ENCODE results near the gene PRDX4. TPM values are rescaled to one million over a fixed set of nuclear protein-coding genes. Genes with fewer than 3 reads are reported as not detected.
A peak's percentile ranks its signal among the peaks of the same experiment; 100 is the strongest.

The PRDX4 gene
- 130 and 133 TPM in 2 replicates for total RNA-seq (2021; fragmentation: NEBNext Ultra II Directional; extraction: Animal tissue kit (Norgen Biotek cat#: 25700))
- polyA plus RNA-seq (2011; rRNA removed) = 109 and 130 TPM in 2 replicates
- polyA plus RNA-seq (2011; cell fraction: cytosol; rRNA removed) = 117 TPM
- 57.4 TPM for polyA plus RNA-seq (2011; cell fraction: nucleus; rRNA removed)
- polyA plus RNA-seq (2012, experiment 1 of 2) = 133 to 175 TPM (median 146 TPM) in 4 replicates
- polyA plus RNA-seq (2012, experiment 2 of 2) = 352 TPM
- 243 TPM for polyA plus RNA-seq (2013, experiment 1 of 2)
- 283 TPM for polyA plus RNA-seq (2013, experiment 2 of 2)
- polyA minus RNA-seq (2011; rRNA and poly(A)+ RNA removed) = 39.9 and 94.3 TPM in 2 replicates
- 44.6 TPM for polyA minus RNA-seq (2011; cell fraction: cytosol; rRNA and poly(A)+ RNA removed)
- 28.3 TPM for polyA minus RNA-seq (2011; cell fraction: nucleus; rRNA and poly(A)+ RNA removed)
- long read RNA-seq, experiment 1, transcript PRDX4-202 (7 exons, 1,005 nt) = major isoform, 136 of 198 reads
- long read RNA-seq, experiment 1, partial matches to known transcripts = 23 of 198 reads
- long read RNA-seq, experiment 1, other reads (novel, unspliced or antisense) = 39 of 198 reads
- long read RNA-seq, experiment 2, transcript PRDX4-202 (7 exons, 1,005 nt) = major isoform, 313 of 318 reads
- long read RNA-seq, experiment 2, partial matches to known transcripts = 2 of 318 reads
- long read RNA-seq, experiment 2, other reads (novel, unspliced or antisense) = 3 of 318 reads

GRCh38 chrX:23667239-23668177, at the start of gene PRDX4:
PRDX4 (plus strand) TSS chrX:23667493; CDS start chrX:23667571, 78 bp downstream.
- no peaks in the 10 kb centered on the region for H3K27me3 ChIP-seq (replicated peaks in 1 of 4; ENCODE audit: control insufficient read depth in 3 of 4, extremely low read depth in 1 of 4, insufficient read depth in 3 of 4, low read length in 3 of 4)
- no peak within 1 kb of the TSS for H3K14ac ChIP-seq (ENCODE audit: insufficient read length)
- no peak within 1 kb of the TSS for H2BK12ac ChIP-seq (ENCODE audit: low read depth, low read length)
- H3K4me3 ChIP-seq (ENCODE audit: extremely low read depth in 1 of 4, insufficient read depth in 2 of 4, low read depth in 3 of 4, low read length in 4 of 4) = peak within 1 kb of the TSS; percentile 47 to 79 (median 66)
- DNase-seq (ENCODE audit: low read depth in 1 of 2, low spot score in 2 of 2) (peak; percentile 31 to 78), FAIRE-seq (no peak)
- peak within 1 kb of the TSS; percentile 69 for H3K56ac ChIP-seq (replicated peaks; ENCODE audit: insufficient read length, low read depth, low read length)
- H3K18ac ChIP-seq (ENCODE audit: extremely low read depth, low read length) = peak within 1 kb of the TSS; percentile 48
- H2BK20ac ChIP-seq (ENCODE audit: low read length) = no peak within 1 kb of the TSS
- no peaks in the 10 kb centered on the region for H3K9me3 ChIP-seq (ENCODE audit: insufficient read depth in 2 of 2, low read depth in 1 of 2, low read length in 1 of 2)
- peaks cover 0 to 6% (median 3%) of the 10 kb centered on the region in 4 experiments; a peak in 3 of 8 replicates for H3K36me3 ChIP-seq (ENCODE audit: control insufficient read depth in 2 of 4, insufficient read depth in 4 of 4, low read length in 3 of 4)
- H3K79me1 ChIP-seq (ENCODE audit: low read depth, low read length) = no peaks in the 10 kb centered on the region
- no peak within 1 kb of the TSS for H2BK120ac ChIP-seq (replicated peaks; ENCODE audit: low read depth, low read length)
- H3K4me2 ChIP-seq (ENCODE audit: insufficient read depth in 1 of 2, low read depth in 2 of 2, low read length in 2 of 2) = peak within 1 kb of the TSS; percentile 81 to 88
- no peak within 1 kb of the TSS for H2BK5ac ChIP-seq (ENCODE audit: low read depth, low read length)
- peak within 1 kb of the TSS; percentile 65; the same call in 1 of the 2 replicates for H4K8ac ChIP-seq (ENCODE audit: extremely low read depth, insufficient read depth, low read length)
- ChIA-PET POLR2A (ENCODE audit: partially characterized antibody) (interaction anchor here (1.2 to 1.3 kb wide), 2 partner anchors 162 to 797 kb away, joined by 3 read pairs; partner anchors contain the start of gene PDK3), CTCF (ENCODE audit: partially characterized antibody) (no interaction called here)
- H4K5ac ChIP-seq (ENCODE audit: insufficient read length, low read depth, low read length) = peak within 1 kb of the TSS; percentile 71
- H2AK5ac ChIP-seq (ENCODE audit: low read depth, low read length) = no peak within 1 kb of the TSS
- peaks cover 0 to 15% of the 10 kb centered on the region in 2 experiments; a peak in 2 of 4 replicates for H3K79me2 ChIP-seq (ENCODE audit: control insufficient read depth in 1 of 2, insufficient read depth in 2 of 2, low read length in 2 of 2)
- no peak within 1 kb of the TSS for H3K4ac ChIP-seq (replicated peaks; ENCODE audit: insufficient read length, low read depth, low read length)
- peaks cover 0 to 12% (median 0%) of the 10 kb centered on the region in 4 experiments; a peak in 2 of 7 replicates for H3K4me1 ChIP-seq (replicated peaks in 1 of 4; ENCODE audit: control insufficient read depth in 3 of 4, insufficient read depth in 4 of 4, low read length in 3 of 4)
- H3K23me2 ChIP-seq (ENCODE audit: low read depth, low read length) = 0 out of 2 replicates have a peak, but pooled peaks cover 2% of the 10 kb centered on the region
- no peak within 1 kb of the TSS; the same call in 1 of the 2 replicates for H2AFZ ChIP-seq (ENCODE audit: low read length)
- H3K9ac ChIP-seq (replicated peaks in 1 of 4; ENCODE audit: extremely low read depth in 1 of 4, low read depth in 3 of 4, low read length in 3 of 4) = peak within 1 kb of the TSS; percentile 43 to 84 (median 73)
- H2BK15ac ChIP-seq (ENCODE audit: low read length) = no peak within 1 kb of the TSS
- peak within 1 kb of the TSS; percentile 58 for H3K27ac ChIP-seq (ENCODE audit: low read depth, low read length)
- peak within 1 kb of the TSS; percentile 68 for H4K91ac ChIP-seq (replicated peaks; ENCODE audit: insufficient read length, low read length)
- H3K23ac ChIP-seq (ENCODE audit: insufficient read length) = no peak within 1 kb of the TSS
- H4K20me1 ChIP-seq (replicated peaks in 1 of 2; ENCODE audit: control insufficient read depth in 1 of 2, insufficient read depth in 2 of 2, low read length in 2 of 2) = peaks cover 0 to 1% of the 10 kb centered on the region in 2 experiments
- WGBS, 2 experiments (ENCODE audit: extremely low coverage in 1 of 2, insufficient coverage in 1 of 2, insufficient read length in 1 of 2, insufficient replicate concordance in 2 of 2, low coverage in 1 of 2, low lambda C conversion rate in 2 of 2, missing lambda C conversion rate in 1 of 2) = 2% methylated on average over 30 of the region's 73 CpGs; no CpG with 5 or more reads in 1 of the 2 experiments
- TF ChIP-seq TAF1 (IDR thresholded peaks at IDR 0.05; ENCODE audit: low read depth, low read length) (peak; percentile 65), EGR1 (IDR thresholded peaks at IDR 0.05; ENCODE audit: borderline replicate concordance, low read depth, low read length) (no peak), ASH2L (IDR thresholded peaks at IDR 0.05; ENCODE audit: low read length) (no peak), RBBP5 (IDR thresholded peaks at IDR 0.05; ENCODE audit: borderline replicate concordance, low read depth, low read length) (0 out of 2 replicates have a peak, but pooled peaks have one; percentile 75), MAX (IDR thresholded peaks at IDR 0.05) (peak; percentile 96), BCL11A (IDR thresholded peaks at IDR 0.05; ENCODE audit: low read depth in 2 of 2, low read length in 2 of 2) (no peak), PHF8 (conservative IDR thresholded peaks at IDR 0.05; ENCODE audit: low read depth, low read length) (peak; percentile 76), CHD2 (IDR thresholded peaks at IDR 0.05; ENCODE audit: low read length) (peak; percentile 82)

All from H1 (cell line).